ENCODE measurements around the gene SGPL1.

The SGPL1 gene

DNA sequence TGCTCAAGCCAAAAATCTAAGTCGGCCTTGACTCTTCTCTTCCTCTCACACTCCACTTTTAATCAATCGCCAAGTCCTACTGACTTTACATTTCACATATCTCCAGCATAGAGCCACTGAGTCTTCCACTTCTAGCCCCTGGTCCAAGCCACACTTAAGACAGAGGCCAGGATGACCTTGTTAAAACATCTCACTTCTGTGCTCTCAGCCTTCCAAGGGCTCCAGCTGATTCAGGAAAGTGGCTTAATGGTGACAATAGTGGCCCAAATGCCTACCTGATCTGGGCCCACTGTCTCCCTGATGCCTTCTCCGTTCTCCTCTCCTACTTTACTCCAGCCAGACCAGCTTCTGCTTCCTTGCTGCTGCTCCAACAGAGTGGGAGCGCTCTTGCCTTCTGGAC, 35.0 kb upstream of the SGPL1 start:
- TF ChIP-seq, protein P1, sequence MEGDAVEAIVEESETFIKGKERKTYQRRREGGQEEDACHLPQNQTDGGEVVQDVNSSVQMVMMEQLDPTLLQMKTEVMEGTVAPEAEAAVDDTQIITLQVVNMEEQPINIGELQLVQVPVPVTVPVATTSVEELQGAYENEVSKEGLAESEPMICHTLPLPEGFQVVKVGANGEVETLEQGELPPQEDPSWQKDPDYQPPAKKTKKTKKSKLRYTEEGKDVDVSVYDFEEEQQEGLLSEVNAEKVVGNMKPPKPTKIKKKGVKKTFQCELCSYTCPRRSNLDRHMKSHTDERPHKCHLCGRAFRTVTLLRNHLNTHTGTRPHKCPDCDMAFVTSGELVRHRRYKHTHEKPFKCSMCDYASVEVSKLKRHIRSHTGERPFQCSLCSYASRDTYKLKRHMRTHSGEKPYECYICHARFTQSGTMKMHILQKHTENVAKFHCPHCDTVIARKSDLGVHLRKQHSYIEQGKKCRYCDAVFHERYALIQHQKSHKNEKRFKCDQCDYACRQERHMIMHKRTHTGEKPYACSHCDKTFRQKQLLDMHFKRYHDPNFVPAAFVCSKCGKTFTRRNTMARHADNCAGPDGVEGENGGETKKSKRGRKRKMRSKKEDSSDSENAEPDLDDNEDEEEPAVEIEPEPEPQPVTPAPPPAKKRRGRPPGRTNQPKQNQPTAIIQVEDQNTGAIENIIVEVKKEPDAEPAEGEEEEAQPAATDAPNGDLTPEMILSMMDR (conservative IDR thresholded peaks at IDR 0.05; ENCODE audit: low read depth, low read length) = no peak
- H3K4me3 ChIP-seq (IDR thresholded peaks at IDR 0.05; ENCODE audit: insufficient read depth, low read depth, low read length) = no peak overlapping the region
- no peaks in the 10 kb centered on the region for H4K20me1 ChIP-seq (ENCODE audit: insufficient read depth)
- H3K36me3 ChIP-seq (ENCODE audit: insufficient read depth) = no peaks in the 10 kb centered on the region
- H3K27me3 ChIP-seq (ENCODE audit: insufficient read depth, low read depth) = peaks cover 7% of the 10 kb centered on the region; the same call in 1 of the 2 replicates
- H3K9ac ChIP-seq = no peak overlapping the region
- no peaks in the 10 kb centered on the region for H3K4me1 ChIP-seq (ENCODE audit: low read depth, poor library complexity, severe bottlenecking)
- no peak overlapping the region for H2AFZ ChIP-seq (ENCODE audit: low read depth)
- H3K4me2 ChIP-seq = no peak overlapping the region
- H3K27ac ChIP-seq = no peak overlapping the region
- no peaks in the 10 kb centered on the region for H3K79me2 ChIP-seq (ENCODE audit: insufficient read depth, low read depth)

- Histone ChIP-seq H3K4me1 (ENCODE audit: low read depth, poor library complexity, severe bottlenecking) (no peaks in the 10 kb centered on the region), H3K4me2 (no peak overlapping the region), H3K27me3 (ENCODE audit: insufficient read depth, low read depth) (peaks cover 7% of the 10 kb centered on the region; the same call in 1 of the 2 replicates), H3K4me3 (IDR thresholded peaks at IDR 0.05; ENCODE audit: insufficient read depth, low read depth, low read length) (no peak overlapping the region), H3K27ac (no peak overlapping the region), H3K9ac (no peak overlapping the region), H4K20me1 (ENCODE audit: insufficient read depth) (no peaks in the 10 kb centered on the region), H3K36me3 (ENCODE audit: insufficient read depth) (no peaks in the 10 kb centered on the region), H2AFZ (ENCODE audit: low read depth) (no peak overlapping the region), H3K79me2 (ENCODE audit: insufficient read depth, low read depth) (no peaks in the 10 kb centered on the region)
- TF ChIP-seq, protein P1 (conservative IDR thresholded peaks at IDR 0.05; ENCODE audit: low read depth, low read length) = no peak
These were observed 34.2 kb upstream of the SGPL1 start for GRCh38 chr10:70781461-70782051.

DNA sequence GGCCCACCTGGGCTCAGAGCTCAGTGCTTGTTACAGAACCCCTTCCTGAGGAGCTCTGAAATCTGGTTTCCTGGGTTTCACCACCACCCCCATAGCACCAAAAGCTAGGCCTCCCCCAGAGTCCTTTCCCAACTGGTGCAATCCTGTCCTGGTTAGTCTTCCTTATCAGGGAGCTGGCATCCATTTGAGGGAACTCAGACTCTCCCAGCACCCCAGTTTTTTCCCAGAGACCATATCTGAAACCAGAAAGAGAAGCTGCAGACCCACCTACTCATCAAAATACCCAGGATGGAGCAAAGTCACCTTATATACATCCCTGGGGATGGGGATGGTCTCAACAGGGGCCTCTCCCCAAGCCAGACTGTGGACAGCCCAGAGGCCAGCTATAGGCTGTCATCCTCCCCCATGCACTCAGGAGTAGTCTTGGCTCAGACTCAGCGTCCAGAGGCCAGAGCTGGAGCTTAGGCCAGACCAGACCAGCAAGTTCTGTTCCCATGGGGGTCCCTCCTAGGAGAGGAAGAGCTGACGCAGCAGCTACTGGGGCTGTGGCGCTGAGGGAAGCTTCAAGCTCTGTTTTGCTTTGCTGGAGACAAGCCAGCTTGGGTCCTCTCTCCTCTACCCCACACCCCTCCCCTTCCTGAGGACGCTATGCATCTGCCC, 33.5 kb upstream of the SGPL1 start:
- H3K27ac ChIP-seq = no peak overlapping the region
- H3K4me3 ChIP-seq (IDR thresholded peaks at IDR 0.05; ENCODE audit: insufficient read depth, low read depth, low read length) = no peak overlapping the region
- no peak overlapping the region for H3K4me2 ChIP-seq
- no peaks in the 10 kb centered on the region for H3K4me1 ChIP-seq (ENCODE audit: low read depth, poor library complexity, severe bottlenecking)
- no peaks in the 10 kb centered on the region for H3K36me3 ChIP-seq (ENCODE audit: insufficient read depth)
- no peak overlapping the region for H3K9ac ChIP-seq
- H3K27me3 ChIP-seq (ENCODE audit: insufficient read depth, low read depth) = peaks cover 7% of the 10 kb centered on the region; the same call in 1 of the 2 replicates
- no peaks in the 10 kb centered on the region for H4K20me1 ChIP-seq (ENCODE audit: insufficient read depth)
- TF ChIP-seq, protein P1 (conservative IDR thresholded peaks at IDR 0.05; ENCODE audit: low read depth, low read length) = no peak
- H3K79me2 ChIP-seq (ENCODE audit: insufficient read depth, low read depth) = no peaks in the 10 kb centered on the region
- H2AFZ ChIP-seq (ENCODE audit: low read depth) = no peak overlapping the region

DNA sequence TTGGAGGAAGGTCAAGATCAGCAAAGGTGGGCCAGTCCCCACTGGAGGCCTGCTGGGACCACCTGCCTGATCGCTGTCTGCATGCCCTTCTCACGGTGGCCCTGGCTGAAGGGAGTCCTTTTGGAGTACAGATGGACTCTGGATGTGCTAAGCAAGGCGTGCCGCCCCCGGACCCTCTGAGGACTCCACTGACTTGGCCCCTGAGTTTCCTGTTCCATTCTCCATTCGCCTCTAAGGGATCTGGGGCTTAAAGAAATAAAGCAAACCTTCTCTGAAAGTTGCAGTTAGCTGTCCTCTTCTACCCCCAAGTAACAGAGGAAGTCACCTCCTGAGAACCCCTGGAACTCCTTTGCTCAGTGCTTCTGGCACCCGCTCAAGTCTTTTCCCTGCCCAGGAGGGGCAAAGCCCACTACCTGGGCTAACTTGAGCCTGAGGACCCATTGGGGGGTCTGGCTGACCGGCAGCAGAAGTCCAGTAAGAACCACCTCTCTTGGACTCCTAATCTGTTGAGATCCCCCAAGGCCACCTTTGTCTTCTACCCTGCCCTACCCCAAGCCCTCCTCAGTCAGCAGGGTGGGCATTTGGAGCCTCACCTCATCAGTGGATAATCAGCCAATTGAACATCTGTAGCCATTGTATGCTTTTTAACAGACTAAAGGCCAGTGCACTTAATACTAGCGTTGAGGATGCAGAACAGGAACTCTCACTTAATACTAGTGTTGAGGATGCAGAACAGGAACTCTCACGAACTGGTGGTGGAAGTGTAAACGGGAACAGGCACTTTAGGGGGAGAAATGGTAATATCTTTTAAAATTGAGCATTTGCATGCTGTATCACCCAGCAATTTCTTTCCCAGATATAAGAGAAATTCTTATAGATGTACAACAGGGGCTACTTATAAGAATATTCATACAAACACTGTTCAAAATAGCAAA, 32.7 kb upstream of the SGPL1 start:
- H3K36me3 ChIP-seq (ENCODE audit: insufficient read depth) = no peaks in the 10 kb centered on the region
- no peak overlapping the region for H3K4me3 ChIP-seq (IDR thresholded peaks at IDR 0.05; ENCODE audit: insufficient read depth, low read depth, low read length)
- H3K27ac ChIP-seq = no peak overlapping the region
- TF ChIP-seq, protein P1 (conservative IDR thresholded peaks at IDR 0.05; ENCODE audit: low read depth, low read length) = no peak
- H3K27me3 ChIP-seq (ENCODE audit: insufficient read depth, low read depth) = peaks cover 7% of the 10 kb centered on the region; the same call in 1 of the 2 replicates
- H3K79me2 ChIP-seq (ENCODE audit: insufficient read depth, low read depth) = no peaks in the 10 kb centered on the region
- H2AFZ ChIP-seq (ENCODE audit: low read depth) = no peak overlapping the region
- H3K4me1 ChIP-seq (ENCODE audit: low read depth, poor library complexity, severe bottlenecking) = no peaks in the 10 kb centered on the region
- H3K9ac ChIP-seq = no peak overlapping the region
- H3K4me2 ChIP-seq = no peak overlapping the region
- H4K20me1 ChIP-seq (ENCODE audit: insufficient read depth) = no peaks in the 10 kb centered on the region
